WTC11 (cell line): ENCODE measurements around the gene ING5. TPM values are rescaled to one million over a fixed set of nuclear protein-coding genes. Genes with fewer than 3 reads are reported as not detected.

Experiments
- ATAC-seq: fragments of 200-7000 bp; cut with Tn5 transposase; 2 replicates; pipeline ENCODE4 v1.10.0; 2021; ENCODE audit warnings: mild to moderate bottlenecking, moderate library complexity
- CTCF ChIA-PET: fragments of 300-600 bp; sonication (Branson Sonifier 250); formaldehyde crosslinking; loops from one replicate; lab custom pipeline; 2021; ENCODE audit warnings: antibody characterized with exemption; lab: Charles Lee
- POLR2A ChIA-PET: fragments of 350-600 bp; sonication (Branson Sonifier 250); formaldehyde crosslinking; loops from one replicate; lab custom pipeline; 2021; ENCODE audit warnings: antibody characterized with exemption; lab: Charles Lee
- DNase-seq: peaks from one replicate; pipeline ENCODE4 v3.0.0; 2021; ENCODE audit warnings: low spot score
- H3K27ac Mint-ChIP-seq: 2 replicates; pipeline ENCODE4 v1.8.0; 2021; ENCODE audit warnings: mixed read lengths
- H3K27me3 Mint-ChIP-seq: 2 replicates; pipeline ENCODE4 v1.8.0; 2021; ENCODE audit warnings: low read depth, mild to moderate bottlenecking, moderate library complexity, mixed read lengths
- H3K36me3 Mint-ChIP-seq: 2 replicates; pipeline ENCODE4 v1.8.0; 2021; ENCODE audit warnings: mixed read lengths
- H3K4me1 Mint-ChIP-seq: 2 replicates; pipeline ENCODE4 v1.8.0; 2022; ENCODE audit warnings: mixed read lengths
- H3K4me3 Mint-ChIP-seq: 2 replicates; pipeline ENCODE4 v1.8.0; 2021; ENCODE audit warnings: mild to moderate bottlenecking, moderate library complexity, mixed read lengths
- H3K9me3 Mint-ChIP-seq: 2 replicates; pipeline ENCODE4 v1.8.0; 2021; ENCODE audit warnings: mixed read lengths
- GRHL2 ChIP-seq: fragments of 250-450 bp; sonication (Bioruptor Pico); IDR thresholded peaks from 2 replicates; pipeline ENCODE4 v1.8.0; 2022; ENCODE audit warnings: mild to moderate bottlenecking, moderate library complexity; ENCODE audit not compliant: insufficient replicate concordance, severe bottlenecking
- KAT7 ChIP-seq: sonication (generic); formaldehyde crosslinking; IDR thresholded peaks from 2 replicates; pipeline ENCODE4 v1.8.1; 2023; ENCODE audit warnings: missing genetic modification reagents, mild to moderate bottlenecking, borderline replicate concordance
- PRRX2 ChIP-seq: fragments of 250-450 bp; sonication (Bioruptor Pico); IDR thresholded peaks from 2 replicates; pipeline ENCODE4 v1.8.0; 2021; ENCODE audit warnings: mild to moderate bottlenecking
- RORB ChIP-seq: fragments of 250-450 bp; sonication (Bioruptor Pico); IDR thresholded peaks from 2 replicates; pipeline ENCODE4 v1.9.0; 2021; ENCODE audit warnings: mild to moderate bottlenecking
- SMAD3 ChIP-seq: sonication (generic); formaldehyde crosslinking; IDR thresholded peaks from 2 replicates; pipeline ENCODE4 v1.8.0; 2022; ENCODE audit warnings: missing genetic modification reagents, mild to moderate bottlenecking, borderline replicate concordance
- TP53 ChIP-seq: sonication (generic); formaldehyde crosslinking; IDR thresholded peaks from 2 replicates; pipeline ENCODE4 v1.8.1; 2023; ENCODE audit warnings: mild to moderate bottlenecking, missing genetic modification reagents
- ZMAT4 ChIP-seq: fragments of 250-450 bp; sonication (Bioruptor Pico); IDR thresholded peaks from 2 replicates; pipeline ENCODE4 v1.9.0; 2021; ENCODE audit warnings: mild to moderate bottlenecking
- ZNF263 ChIP-seq: sonication (generic); formaldehyde crosslinking; IDR thresholded peaks from 2 replicates; pipeline ENCODE4 v1.8.1; 2022; ENCODE audit warnings: low read depth, mild to moderate bottlenecking, moderate library complexity, missing genetic modification reagents
- ZNF423 ChIP-seq: fragments of 250-450 bp; sonication (Bioruptor Pico); IDR thresholded peaks from 2 replicates; pipeline ENCODE4 v2.1.2; 2022; ENCODE audit warnings: mild to moderate bottlenecking, moderate library complexity
- ZNF671 ChIP-seq: fragments of 250-450 bp; sonication (Bioruptor Pico); IDR thresholded peaks from 2 replicates; pipeline ENCODE4 v1.8.0; 2021; ENCODE audit warnings: mild to moderate bottlenecking
- total RNA-seq: library from RNA; stranded (reverse); gene quantifications from 3 replicates; pipeline ENCODE4 v1.2.3, GENCODE V29; 2021
- TF ChIP-seq, protein P1 (sequence below): fragments of 250-450 bp; sonication (Bioruptor Pico); conservative IDR thresholded peaks from 2 replicates; pipeline ENCODE4 v1.9.0; 2021; ENCODE audit warnings: mild to moderate bottlenecking

ING5 gene
- total RNA-seq, 1 experiment from 2014 or later, result 43.1 TPM

- peaks cover 16% of the 10 kb centered on the region for H3K9me3 Mint-ChIP-seq
- no peak within 1 kb of the TSS for H3K4me3 Mint-ChIP-seq
- H3K4me1 Mint-ChIP-seq, result peaks cover 16% of the 10 kb centered on the region
- no peak within 1 kb of the TSS for H3K27ac Mint-ChIP-seq
- POLR2A ChIA-PET, result no interaction called here
- H3K27me3 Mint-ChIP-seq, result peaks cover 13% of the 10 kb centered on the region
- TF ChIP-seq ZNF263 (CRISPR knock-in tag) (peak; percentile 20; the same call in 1 of the 2 replicates), TP53 (CRISPR knock-in tag) (no peak)
- DNase-seq, result no peak
- CTCF ChIA-PET, result interaction anchor here (0.8 to 1.0 kb wide), 3 partner anchors 28 to 102 kb away, joined by 3 read pairs; no protein-coding TSS in a partner anchor
- no peak for ATAC-seq
- H3K36me3 Mint-ChIP-seq, result peaks cover 14% of the 10 kb centered on the region
Measured at GRCh38 chr2:241776336-241777169, 74.7 kb downstream of the ING5 start, which contains the start of gene GAL3ST2. TSS of gene GAL3ST2 (plus strand) at chr2:241776822. CDS start at chr2:241776956, 134 bp downstream.

DNA sequence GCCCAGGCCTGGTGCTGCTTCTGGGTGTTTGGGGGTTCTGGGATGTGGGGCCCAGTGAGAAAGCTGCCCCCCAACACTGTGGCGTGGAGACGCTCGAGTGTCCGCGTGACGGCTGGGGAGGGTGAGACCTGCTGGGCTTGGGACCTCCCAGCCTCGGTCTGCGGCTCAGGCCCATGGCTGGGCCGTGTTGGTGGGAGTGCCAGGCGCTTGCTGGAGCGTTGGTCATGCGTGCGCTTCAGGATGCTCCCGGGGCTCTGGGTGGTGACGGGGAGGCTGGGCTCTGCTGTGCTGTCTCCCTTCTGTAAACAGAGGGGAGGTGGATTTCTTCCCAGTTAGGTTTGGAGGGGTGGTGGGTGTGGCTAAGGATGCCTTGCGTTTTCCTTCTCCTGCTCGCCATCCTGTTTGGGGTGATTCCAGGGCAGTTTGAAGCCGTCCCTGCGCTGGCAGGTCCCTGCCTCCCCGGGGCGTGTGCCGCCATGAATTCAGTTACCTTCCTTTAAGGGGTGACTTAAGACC lies 75.4 kb downstream of the ING5 start:
- POLR2A ChIA-PET, result no interaction called here

GRCh38 chr2:241777686-241778627 lies 76.1 kb downstream of the ING5 start:
- DNase-seq (peak; percentile 15), ATAC-seq (no peak)
- no peak overlapping the region for H3K4me3 Mint-ChIP-seq
- POLR2A ChIA-PET, result no interaction called here
- peaks cover 18% of the 10 kb centered on the region for H3K36me3 Mint-ChIP-seq
- no peak for TF ChIP-seq ZNF423 (CRISPR knock-in tag)
- no peak for TF ChIP-seq KAT7 (CRISPR knock-in tag)
- TF ChIP-seq GRHL2 (CRISPR knock-in tag), result no peak
- TF ChIP-seq RORB (CRISPR knock-in tag), result no peak
- TF ChIP-seq, all 79 proteins: peak for 0
- Mint-ChIP-seq H3K9me3 (peaks cover 19% of the 10 kb centered on the region), H3K27me3 (peaks cover 13% of the 10 kb centered on the region), H3K4me1 (peaks cover 11% of the 10 kb centered on the region), H3K27ac (no peak overlapping the region; the same call in 1 of the 2 replicates)
- CTCF ChIA-PET, result interaction anchor here (1.4 kb wide), 1 partner anchor 102 kb away, joined by 3 read pairs; no protein-coding TSS in a partner anchor

More for the DNA sequence above, 75.4 kb downstream of the ING5 start:
- peaks cover 11% of the 10 kb centered on the region for H3K4me1 Mint-ChIP-seq
- H3K27me3 Mint-ChIP-seq, result peaks cover 13% of the 10 kb centered on the region
- H3K4me3 Mint-ChIP-seq, result no peak overlapping the region
- CTCF ChIA-PET, result interaction anchor here (0.8 to 1.4 kb wide), 2 partner anchors 33 to 101 kb away, joined by 3 read pairs; no protein-coding TSS in a partner anchor
- ATAC-seq (no peak), DNase-seq (no peak)
- H3K27ac Mint-ChIP-seq, result no peak overlapping the region
- H3K36me3 Mint-ChIP-seq, result peaks cover 14% of the 10 kb centered on the region
- TF ChIP-seq PRRX2 (CRISPR knock-in tag) (no peak), ZNF671 (CRISPR knock-in tag) (no peak), TP53 (CRISPR knock-in tag) (no peak), ZMAT4 (CRISPR knock-in tag) (no peak), SMAD3 (CRISPR knock-in tag) (no peak)
- TF ChIP-seq, protein P1, sequence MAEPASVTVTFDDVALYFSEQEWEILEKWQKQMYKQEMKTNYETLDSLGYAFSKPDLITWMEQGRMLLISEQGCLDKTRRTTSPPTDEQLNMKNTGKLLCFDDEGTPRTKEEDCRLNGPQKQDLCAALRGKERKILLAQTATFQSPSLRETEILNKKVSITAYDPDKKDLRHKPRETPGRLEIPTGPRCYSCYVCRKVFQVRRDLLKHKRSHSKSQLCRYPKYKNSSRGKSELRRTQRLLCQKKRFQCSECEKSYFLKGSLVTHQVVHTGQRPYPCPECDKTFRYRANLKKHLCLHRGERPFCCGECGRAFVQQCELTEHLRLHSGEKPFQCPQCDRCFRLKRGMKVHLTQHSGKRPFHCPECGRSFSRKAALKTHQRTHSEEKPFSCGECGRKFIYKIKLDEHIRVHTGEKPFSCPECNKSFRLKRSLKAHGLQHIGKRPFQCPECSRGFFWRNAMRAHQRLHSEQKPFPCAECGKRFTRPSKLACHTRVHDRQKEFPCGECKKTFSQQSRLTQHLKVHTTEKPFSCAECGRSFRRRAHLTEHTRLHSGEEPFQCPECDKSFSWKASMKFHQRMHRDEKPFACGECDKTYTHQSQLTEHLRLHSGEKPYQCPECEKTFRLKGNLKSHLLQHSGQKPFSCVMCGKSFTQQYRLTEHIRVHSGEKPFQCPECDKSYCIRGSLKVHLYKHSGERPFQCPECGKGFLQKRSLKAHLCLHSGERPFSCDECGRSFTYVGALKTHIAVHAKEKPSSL, result no peak
- H3K9me3 Mint-ChIP-seq, result peaks cover 16% of the 10 kb centered on the region

Other genes starting within 250 kb of the ING5 start
- 214 to 232 TPM (median 222 TPM) in 3 replicates for gene STK25, start 193.5 kb upstream of the ING5 start, total RNA-seq
- gene BOK, start 143.3 kb upstream of the ING5 start, total RNA-seq, result 35.1 to 39.4 TPM (median 37.4 TPM) in 3 replicates
- 72.6 to 88.6 TPM (median 78.0 TPM) in 3 replicates for gene THAP4, start 64.9 kb upstream of the ING5 start, total RNA-seq
- 113 to 133 TPM (median 127 TPM) in 3 replicates for gene ATG4B, start 64.3 kb upstream of the ING5 start, total RNA-seq
- 79.9 to 88.1 TPM (median 87.7 TPM) in 3 replicates for gene DTYMK, start 15.2 kb upstream of the ING5 start, total RNA-seq
- 22.7 to 28.1 TPM (median 26.8 TPM) in 3 replicates for gene D2HGDH, start 32.6 kb downstream of the ING5 start, total RNA-seq
- gene GAL3ST2, start 74.8 kb downstream of the ING5 start, total RNA-seq, result 0.73 to 0.98 TPM (median 0.78 TPM) in 3 replicates
- gene NEU4, start 107.2 kb downstream of the ING5 start, total RNA-seq, result 2.2 to 4.1 TPM (median 3.0 TPM) in 3 replicates
- gene PDCD1, start 156.9 kb downstream of the ING5 start, total RNA-seq, result 0.25 to 0.52 TPM (median 0.30 TPM) in 3 replicates
- gene RTP5, start 167.7 kb downstream of the ING5 start, total RNA-seq, result not detected in 3 replicates